ENCODE results near the gene ZSCAN12.
"Not testable (repeated sequence)": the region's sequence is repeated elsewhere in the genome, so short reads cannot be mapped to it uniquely, and the experiment has no call there.

ZSCAN12 gene

GRCh38 chr6:28393912-28394662, 5.5 kb downstream of the ZSCAN12 start:
- peak; percentile 27 for DNase-seq

GRCh38 chr6:28390688-28391087, 8.9 kb downstream of the ZSCAN12 start:
- DNase-seq = no peak

- no peak for DNase-seq
These were observed 15.4 kb downstream of the ZSCAN12 start for GRCh38 chr6:28384143-28384533.

GRCh38 chr6:28383235-28384142, 16.1 kb downstream of the ZSCAN12 start:
- DNase-seq = peak; percentile 96

- no peak for DNase-seq
These were observed 19.2 kb downstream of the ZSCAN12 start for GRCh38 chr6:28380381-28380780.

GRCh38 chr6:28378644-28379043, 20.9 kb downstream of the ZSCAN12 start:
- no peak for DNase-seq

- DNase-seq = no peak
These were observed 21.7 kb downstream of the ZSCAN12 start for GRCh38 chr6:28377879-28378278.

- no peak for DNase-seq
These were observed 25.6 kb downstream of the ZSCAN12 start for GRCh38 chr6:28373925-28374324.

- DNase-seq = no peak
These were observed 27.7 kb downstream of the ZSCAN12 start for GRCh38 chr6:28371706-28372451.

- DNase-seq = no peak
These were observed 28.3 kb downstream of the ZSCAN12 start for GRCh38 chr6:28371280-28371679.

GRCh38 chr6:28370440-28370839, 29.1 kb downstream of the ZSCAN12 start:
- no peak for DNase-seq

- DNase-seq = no peak
These were observed 30.1 kb downstream of the ZSCAN12 start for GRCh38 chr6:28369463-28369862.

GRCh38 chr6:28368522-28368921, 31.0 kb downstream of the ZSCAN12 start:
- DNase-seq = no peak

- DNase-seq = not testable (repeated sequence)
These were observed 34.0 kb downstream of the ZSCAN12 start for GRCh38 chr6:28365590-28365989.

- DNase-seq = no peak
These were observed 38.6 kb downstream of the ZSCAN12 start for GRCh38 chr6:28360961-28361360.

- not testable (repeated sequence) for DNase-seq
These were observed 40.0 kb downstream of the ZSCAN12 start for GRCh38 chr6:28359562-28359961.

- peak; percentile 41 for DNase-seq
These were observed 42.5 kb downstream of the ZSCAN12 start for GRCh38 chr6:28357036-28357435.

- no peak for DNase-seq
These were observed 42.9 kb downstream of the ZSCAN12 start for GRCh38 chr6:28356666-28357020.

- DNase-seq = peak; percentile 96
These were observed 43.5 kb downstream of the ZSCAN12 start for GRCh38 chr6:28355743-28356665.

GRCh38 chr6:28354688-28355554, 44.6 kb downstream of the ZSCAN12 start:
- peak; percentile 33 for DNase-seq

All from DMS53 (cell line).